ENCODE results near the gene CREB3L4.

Gene CREB3L4

DNA sequence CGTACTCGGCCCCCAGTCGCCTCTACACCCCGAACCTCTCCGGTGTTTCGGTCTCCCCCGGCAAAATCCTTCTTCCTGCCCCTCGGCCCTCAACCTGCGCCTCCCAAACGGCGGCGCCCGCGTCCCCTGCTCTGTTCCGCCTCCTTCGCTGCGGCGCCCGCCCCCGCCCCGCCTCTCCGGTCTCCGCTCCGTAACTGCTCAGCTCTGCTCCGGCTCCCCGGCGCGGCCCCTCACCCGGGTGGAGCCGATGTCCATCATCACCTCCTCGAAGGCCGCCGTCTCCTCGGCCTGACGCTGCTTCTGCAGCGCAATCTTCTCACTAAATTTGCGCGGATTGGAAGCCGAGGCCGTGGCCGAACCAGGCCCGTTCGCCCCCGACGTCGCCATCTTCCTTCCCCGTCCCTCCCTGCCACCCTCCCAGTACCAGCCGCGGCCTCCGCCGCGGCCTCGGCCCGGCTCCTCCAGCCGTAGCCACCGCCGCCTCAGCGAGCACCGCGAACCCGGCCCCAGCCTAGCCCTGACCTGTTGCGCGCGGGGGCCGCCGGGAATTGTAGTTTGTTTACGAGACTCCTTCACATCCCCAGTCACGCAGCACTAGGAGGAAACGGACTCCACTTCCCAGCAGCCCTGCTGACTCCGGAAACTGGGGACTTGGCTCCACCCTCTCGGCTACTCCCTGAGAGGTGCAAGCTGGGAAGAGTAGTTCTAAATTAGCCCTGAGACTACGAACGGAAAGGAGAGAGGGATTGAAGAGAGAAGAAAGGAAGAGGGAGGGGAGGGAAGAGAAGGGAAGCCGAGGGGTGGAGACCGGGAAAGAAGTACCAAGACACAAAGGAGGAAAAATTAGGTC, 9.4 kb upstream of the CREB3L4 start, which contains the start of gene CRTC2 (continued):
- TF ChIP-seq, protein P1, sequence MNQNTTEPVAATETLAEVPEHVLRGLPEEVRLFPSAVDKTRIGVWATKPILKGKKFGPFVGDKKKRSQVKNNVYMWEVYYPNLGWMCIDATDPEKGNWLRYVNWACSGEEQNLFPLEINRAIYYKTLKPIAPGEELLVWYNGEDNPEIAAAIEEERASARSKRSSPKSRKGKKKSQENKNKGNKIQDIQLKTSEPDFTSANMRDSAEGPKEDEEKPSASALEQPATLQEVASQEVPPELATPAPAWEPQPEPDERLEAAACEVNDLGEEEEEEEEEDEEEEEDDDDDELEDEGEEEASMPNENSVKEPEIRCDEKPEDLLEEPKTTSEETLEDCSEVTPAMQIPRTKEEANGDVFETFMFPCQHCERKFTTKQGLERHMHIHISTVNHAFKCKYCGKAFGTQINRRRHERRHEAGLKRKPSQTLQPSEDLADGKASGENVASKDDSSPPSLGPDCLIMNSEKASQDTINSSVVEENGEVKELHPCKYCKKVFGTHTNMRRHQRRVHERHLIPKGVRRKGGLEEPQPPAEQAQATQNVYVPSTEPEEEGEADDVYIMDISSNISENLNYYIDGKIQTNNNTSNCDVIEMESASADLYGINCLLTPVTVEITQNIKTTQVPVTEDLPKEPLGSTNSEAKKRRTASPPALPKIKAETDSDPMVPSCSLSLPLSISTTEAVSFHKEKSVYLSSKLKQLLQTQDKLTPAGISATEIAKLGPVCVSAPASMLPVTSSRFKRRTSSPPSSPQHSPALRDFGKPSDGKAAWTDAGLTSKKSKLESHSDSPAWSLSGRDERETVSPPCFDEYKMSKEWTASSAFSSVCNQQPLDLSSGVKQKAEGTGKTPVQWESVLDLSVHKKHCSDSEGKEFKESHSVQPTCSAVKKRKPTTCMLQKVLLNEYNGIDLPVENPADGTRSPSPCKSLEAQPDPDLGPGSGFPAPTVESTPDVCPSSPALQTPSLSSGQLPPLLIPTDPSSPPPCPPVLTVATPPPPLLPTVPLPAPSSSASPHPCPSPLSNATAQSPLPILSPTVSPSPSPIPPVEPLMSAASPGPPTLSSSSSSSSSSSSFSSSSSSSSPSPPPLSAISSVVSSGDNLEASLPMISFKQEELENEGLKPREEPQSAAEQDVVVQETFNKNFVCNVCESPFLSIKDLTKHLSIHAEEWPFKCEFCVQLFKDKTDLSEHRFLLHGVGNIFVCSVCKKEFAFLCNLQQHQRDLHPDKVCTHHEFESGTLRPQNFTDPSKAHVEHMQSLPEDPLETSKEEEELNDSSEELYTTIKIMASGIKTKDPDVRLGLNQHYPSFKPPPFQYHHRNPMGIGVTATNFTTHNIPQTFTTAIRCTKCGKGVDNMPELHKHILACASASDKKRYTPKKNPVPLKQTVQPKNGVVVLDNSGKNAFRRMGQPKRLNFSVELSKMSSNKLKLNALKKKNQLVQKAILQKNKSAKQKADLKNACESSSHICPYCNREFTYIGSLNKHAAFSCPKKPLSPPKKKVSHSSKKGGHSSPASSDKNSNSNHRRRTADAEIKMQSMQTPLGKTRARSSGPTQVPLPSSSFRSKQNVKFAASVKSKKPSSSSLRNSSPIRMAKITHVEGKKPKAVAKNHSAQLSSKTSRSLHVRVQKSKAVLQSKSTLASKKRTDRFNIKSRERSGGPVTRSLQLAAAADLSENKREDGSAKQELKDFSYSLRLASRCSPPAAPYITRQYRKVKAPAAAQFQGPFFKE (tag by site-specific recombination; IDR thresholded peaks at IDR 0.05; ENCODE audit: borderline replicate concordance) = no peak
- TF ChIP-seq ZNF266 (tag by site-specific recombination; IDR thresholded peaks at IDR 0.05; ENCODE audit: low read depth) (no peak), HOXA7 (CRISPR knock-in tag; IDR thresholded peaks at IDR 0.05; ENCODE audit: borderline replicate concordance) (no peak), ZNF747 (tag by site-specific recombination; IDR thresholded peaks at IDR 0.05) (no peak), SETDB1 (IDR thresholded peaks at IDR 0.05; ENCODE audit: insufficient read length, low read length) (no peak), ZNF221 (tag by site-specific recombination; IDR thresholded peaks at IDR 0.05; ENCODE audit: borderline replicate concordance) (no peak), HOXD13 (CRISPR knock-in tag; IDR thresholded peaks at IDR 0.05; ENCODE audit: borderline replicate concordance) (no peak), ZBTB8A (tag by site-specific recombination; IDR thresholded peaks at IDR 0.05) (peak; percentile 36; the same call in 1 of the 2 replicates), ZNF660 (tag by site-specific recombination; IDR thresholded peaks at IDR 0.05) (peak; percentile 56; the same call in 1 of the 2 replicates), ZNF112 (tag by site-specific recombination; IDR thresholded peaks at IDR 0.05) (no peak)
- TF ChIP-seq, protein P2, sequence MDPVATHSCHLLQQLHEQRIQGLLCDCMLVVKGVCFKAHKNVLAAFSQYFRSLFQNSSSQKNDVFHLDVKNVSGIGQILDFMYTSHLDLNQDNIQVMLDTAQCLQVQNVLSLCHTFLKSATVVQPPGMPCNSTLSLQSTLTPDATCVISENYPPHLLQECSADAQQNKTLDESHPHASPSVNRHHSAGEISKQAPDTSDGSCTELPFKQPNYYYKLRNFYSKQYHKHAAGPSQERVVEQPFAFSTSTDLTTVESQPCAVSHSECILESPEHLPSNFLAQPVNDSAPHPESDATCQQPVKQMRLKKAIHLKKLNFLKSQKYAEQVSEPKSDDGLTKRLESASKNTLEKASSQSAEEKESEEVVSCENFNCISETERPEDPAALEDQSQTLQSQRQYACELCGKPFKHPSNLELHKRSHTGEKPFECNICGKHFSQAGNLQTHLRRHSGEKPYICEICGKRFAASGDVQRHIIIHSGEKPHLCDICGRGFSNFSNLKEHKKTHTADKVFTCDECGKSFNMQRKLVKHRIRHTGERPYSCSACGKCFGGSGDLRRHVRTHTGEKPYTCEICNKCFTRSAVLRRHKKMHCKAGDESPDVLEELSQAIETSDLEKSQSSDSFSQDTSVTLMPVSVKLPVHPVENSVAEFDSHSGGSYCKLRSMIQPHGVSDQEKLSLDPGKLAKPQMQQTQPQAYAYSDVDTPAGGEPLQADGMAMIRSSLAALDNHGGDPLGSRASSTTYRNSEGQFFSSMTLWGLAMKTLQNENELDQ (tag by site-specific recombination; IDR thresholded peaks at IDR 0.05; ENCODE audit: low read depth) = no peak
- TF ChIP-seq, protein P3, sequence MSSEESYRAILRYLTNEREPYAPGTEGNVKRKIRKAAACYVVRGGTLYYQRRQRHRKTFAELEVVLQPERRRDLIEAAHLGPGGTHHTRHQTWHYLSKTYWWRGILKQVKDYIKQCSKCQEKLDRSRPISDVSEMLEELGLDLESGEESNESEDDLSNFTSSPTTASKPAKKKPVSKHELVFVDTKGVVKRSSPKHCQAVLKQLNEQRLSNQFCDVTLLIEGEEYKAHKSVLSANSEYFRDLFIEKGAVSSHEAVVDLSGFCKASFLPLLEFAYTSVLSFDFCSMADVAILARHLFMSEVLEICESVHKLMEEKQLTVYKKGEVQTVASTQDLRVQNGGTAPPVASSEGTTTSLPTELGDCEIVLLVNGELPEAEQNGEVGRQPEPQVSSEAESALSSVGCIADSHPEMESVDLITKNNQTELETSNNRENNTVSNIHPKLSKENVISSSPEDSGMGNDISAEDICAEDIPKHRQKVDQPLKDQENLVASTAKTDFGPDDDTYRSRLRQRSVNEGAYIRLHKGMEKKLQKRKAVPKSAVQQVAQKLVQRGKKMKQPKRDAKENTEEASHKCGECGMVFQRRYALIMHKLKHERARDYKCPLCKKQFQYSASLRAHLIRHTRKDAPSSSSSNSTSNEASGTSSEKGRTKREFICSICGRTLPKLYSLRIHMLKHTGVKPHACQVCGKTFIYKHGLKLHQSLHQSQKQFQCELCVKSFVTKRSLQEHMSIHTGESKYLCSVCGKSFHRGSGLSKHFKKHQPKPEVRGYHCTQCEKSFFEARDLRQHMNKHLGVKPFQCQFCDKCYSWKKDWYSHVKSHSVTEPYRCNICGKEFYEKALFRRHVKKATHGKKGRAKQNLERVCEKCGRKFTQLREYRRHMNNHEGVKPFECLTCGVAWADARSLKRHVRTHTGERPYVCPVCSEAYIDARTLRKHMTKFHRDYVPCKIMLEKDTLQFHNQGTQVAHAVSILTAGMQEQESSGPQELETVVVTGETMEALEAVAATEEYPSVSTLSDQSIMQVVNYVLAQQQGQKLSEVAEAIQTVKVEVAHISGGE (tag by site-specific recombination; conservative IDR thresholded peaks at IDR 0.05; ENCODE audit: low read depth) = peak; percentile 80
- TF ChIP-seq, protein P4, sequence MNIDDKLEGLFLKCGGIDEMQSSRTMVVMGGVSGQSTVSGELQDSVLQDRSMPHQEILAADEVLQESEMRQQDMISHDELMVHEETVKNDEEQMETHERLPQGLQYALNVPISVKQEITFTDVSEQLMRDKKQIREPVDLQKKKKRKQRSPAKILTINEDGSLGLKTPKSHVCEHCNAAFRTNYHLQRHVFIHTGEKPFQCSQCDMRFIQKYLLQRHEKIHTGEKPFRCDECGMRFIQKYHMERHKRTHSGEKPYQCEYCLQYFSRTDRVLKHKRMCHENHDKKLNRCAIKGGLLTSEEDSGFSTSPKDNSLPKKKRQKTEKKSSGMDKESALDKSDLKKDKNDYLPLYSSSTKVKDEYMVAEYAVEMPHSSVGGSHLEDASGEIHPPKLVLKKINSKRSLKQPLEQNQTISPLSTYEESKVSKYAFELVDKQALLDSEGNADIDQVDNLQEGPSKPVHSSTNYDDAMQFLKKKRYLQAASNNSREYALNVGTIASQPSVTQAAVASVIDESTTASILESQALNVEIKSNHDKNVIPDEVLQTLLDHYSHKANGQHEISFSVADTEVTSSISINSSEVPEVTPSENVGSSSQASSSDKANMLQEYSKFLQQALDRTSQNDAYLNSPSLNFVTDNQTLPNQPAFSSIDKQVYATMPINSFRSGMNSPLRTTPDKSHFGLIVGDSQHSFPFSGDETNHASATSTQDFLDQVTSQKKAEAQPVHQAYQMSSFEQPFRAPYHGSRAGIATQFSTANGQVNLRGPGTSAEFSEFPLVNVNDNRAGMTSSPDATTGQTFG (tag by site-specific recombination; IDR thresholded peaks at IDR 0.05; ENCODE audit: borderline replicate concordance) = no peak

Measured in HEK293 (cell line).